Fibroblast of the conjunctiva (primary cell): ENCODE measurements around the gene CRCP.

Experiments used
- DNase-seq: peaks from one replicate; pipeline ENCODE4 v3.0.0-alpha.2; 2010; ENCODE audit warnings: low read depth

Gene CRCP

DNA sequence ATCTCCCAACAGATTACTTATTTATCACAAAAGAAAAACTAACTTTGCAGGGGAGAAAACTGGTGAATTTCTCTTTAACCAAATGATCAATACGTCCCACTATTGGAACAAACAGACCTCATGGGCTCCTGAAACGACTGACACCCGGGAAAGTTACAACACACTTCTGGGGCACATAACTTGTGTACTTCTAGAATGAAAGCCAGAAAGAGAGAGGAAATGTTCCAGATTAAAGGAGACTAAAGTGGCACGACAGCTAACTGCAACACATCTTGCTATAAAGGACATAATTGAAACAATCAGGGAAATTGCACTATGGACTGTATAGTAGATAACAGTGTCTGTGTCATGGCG, 75.8 kb downstream of the CRCP start:
- DNase-seq: no peak

DNA sequence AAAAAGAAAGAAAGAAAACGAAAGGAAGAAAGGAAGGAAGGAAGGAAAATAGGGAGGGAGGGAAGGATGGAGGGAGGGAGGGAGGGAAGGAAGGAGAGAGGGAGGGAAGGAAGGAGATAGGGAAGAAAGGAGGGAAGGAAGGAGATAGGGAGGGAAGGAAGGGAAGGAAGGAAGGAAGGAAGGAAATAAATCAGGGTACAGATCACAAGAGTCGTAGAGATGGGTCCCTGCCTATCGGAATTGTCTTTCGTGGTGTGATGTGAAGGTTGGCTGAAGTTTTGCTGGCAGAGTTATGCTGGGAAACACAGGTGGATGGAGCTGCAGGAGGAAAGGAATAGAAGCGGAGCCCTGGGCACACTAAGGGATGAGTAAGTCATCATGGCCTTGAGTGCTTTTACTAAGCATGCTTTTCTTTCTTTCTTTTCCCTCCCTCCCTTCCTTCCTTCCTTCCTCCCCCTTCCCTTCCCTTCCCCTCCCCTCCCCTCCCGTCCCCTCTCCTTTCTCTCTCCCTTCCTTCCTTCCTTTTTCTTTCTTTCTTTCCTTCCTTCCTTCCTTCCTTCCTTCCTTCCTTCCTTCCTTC, 78.6 kb downstream of the CRCP start:
- DNase-seq: no peak

DNA sequence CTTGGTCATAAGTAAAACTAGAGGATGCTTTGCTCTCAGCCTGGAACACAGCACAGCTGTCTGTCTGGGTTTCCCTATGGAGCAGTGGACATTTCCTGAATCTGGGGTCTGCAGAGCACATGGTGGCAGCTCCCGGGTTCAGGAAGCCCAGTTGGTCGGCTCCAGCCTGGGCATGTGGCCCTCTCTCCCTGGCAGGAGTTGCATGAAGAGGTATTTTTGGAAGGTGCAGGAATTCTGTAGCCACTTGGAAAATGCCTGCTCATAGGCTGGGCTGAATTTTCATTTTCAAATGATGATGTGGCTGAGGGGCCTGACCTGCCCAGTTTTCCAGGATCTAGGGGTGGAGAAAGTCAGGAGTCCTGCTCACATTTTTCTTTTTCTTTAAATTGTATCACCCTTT, 83.8 kb downstream of the CRCP start:
- DNase-seq: no peak

DNA sequence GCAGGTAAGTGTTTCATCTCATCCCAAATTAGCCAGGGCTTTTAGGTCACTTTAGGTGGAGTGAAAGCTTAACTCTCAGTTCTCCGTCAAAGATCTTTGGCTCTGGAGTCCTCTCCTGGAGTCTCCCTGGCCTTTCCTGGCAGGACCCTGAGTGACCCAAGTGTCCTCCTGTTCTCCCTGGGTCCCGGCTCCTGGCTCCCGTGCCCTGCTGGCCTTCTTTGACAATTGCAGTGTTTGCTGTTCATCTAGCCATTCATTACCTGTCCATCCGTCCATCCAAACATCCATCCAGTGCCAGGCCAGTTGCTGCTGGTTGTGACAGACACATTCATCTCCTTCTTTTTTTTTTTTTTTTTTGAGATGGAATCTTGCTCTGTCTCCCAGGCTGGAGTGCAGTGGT, 84.3 kb downstream of the CRCP start:
- DNase-seq: no peak

DNA sequence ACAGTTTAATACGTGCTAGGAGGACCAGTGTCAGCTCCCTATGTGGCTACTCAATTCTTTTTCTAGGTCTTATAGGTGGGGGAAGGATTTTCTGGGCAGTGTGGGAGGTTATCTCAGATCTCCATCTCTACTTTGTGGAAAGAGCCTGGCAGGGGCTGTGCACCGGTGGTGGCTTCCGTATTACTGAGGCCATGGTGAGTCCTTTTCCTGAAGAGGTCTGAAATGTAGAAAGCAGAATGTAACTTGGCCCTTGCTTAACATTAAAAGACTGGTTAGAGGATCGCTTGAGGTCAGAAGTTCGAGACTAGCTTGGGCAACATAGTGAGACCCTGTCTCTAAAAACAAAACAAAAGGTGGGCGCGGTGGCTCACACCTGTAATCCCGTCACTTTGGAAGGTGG, 87.8 kb downstream of the CRCP start:
- DNase-seq: no peak
